HUES48 (cell line): ENCODE measurements around the gene ZDHHC18.

Source experiments
- H3K27ac ChIP-seq: one replicate; pipeline ENCODE4 v1.7.0; 2013; ENCODE audit warnings: low read depth, low read length, inconsistent platforms
- H3K27me3 ChIP-seq: 2 replicates; pipeline ENCODE4 v1.6.1; 2013; ENCODE audit warnings: mild to moderate bottlenecking, low read length; ENCODE audit not compliant: control insufficient read depth, insufficient read depth
- H3K36me3 ChIP-seq: 2 replicates; pipeline ENCODE4 v1.6.1; 2013; ENCODE audit warnings: low read length; ENCODE audit not compliant: control insufficient read depth, insufficient read depth
- H3K4me1 ChIP-seq: 2 replicates; pipeline ENCODE4 v1.6.1; 2013; ENCODE audit warnings: mild to moderate bottlenecking, low read length; ENCODE audit not compliant: control insufficient read depth, insufficient read depth
- H3K4me3 ChIP-seq: 2 replicates; pipeline ENCODE4 v1.5.1; 2013; ENCODE audit warnings: mild to moderate bottlenecking, low read depth, low read length
- H3K9ac ChIP-seq: 2 replicates; pipeline ENCODE4 v1.6.1; 2013; ENCODE audit warnings: mild to moderate bottlenecking, low read depth, low read length, moderate library complexity
- H3K9me3 ChIP-seq: 2 replicates; pipeline ENCODE4 v1.6.1; 2013; ENCODE audit warnings: low read length; ENCODE audit not compliant: control insufficient read depth, insufficient read depth

ZDHHC18 gene

DNA sequence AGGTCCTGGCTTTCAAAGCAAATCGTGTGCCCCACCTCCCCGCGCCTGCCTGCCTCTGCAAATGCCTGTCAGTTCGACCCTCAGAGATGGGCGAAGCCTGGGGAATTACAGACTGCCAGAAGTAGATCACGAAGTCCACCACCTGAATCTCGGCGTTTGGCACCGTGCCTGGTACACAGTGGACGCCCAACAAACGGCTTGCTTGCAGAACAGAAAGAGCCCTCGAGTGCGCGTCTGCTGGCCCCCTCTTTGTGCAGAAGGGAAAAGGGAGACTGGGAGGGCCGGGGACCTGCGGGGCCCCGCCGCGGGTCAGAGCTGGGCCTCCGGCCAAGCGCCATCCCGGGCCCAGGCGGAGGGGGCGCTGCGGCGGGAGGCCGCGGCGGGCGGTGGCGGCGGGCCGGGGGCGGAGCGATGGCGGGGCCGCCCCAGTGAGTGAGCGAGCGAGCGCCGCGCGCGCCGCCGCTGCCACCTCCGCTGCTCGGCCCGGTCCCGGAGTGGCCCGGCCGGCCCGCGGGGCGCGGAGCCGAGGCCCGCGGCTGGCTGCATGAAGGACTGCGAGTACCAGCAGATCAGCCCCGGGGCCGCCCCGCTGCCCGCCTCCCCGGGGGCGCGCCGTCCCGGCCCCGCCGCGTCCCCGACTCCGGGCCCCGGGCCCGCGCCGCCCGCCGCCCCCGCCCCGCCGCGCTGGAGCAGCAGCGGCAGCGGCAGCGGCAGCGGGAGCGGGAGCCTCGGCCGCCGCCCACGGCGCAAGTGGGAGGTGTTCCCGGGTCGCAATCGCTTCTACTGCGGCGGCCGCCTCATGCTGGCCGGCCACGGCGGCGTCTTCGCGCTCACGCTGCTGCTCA, at the start of gene ZDHHC18:
TSS of gene ZDHHC18 (plus strand) at position 428 of the 845 bp plus-strand sequence. CDS start at position 545, 117 bp downstream.
- Histone ChIP-seq H3K9me3 (no peaks in the 10 kb centered on the region), H3K9ac (peak within 1 kb of the TSS; percentile 66; the same call in 1 of the 2 replicates), H3K27me3 (no peaks in the 10 kb centered on the region), H3K4me1 (peaks cover 12% of the 10 kb centered on the region), H3K36me3 (peaks cover 1% of the 10 kb centered on the region; the same call in 1 of the 2 replicates), H3K4me3 (peak within 1 kb of the TSS; percentile 76), H3K27ac (peak within 1 kb of the TSS; percentile 28)

- H3K9ac ChIP-seq = no peak overlapping the region
- peaks cover 8% of the 10 kb centered on the region for H3K4me1 ChIP-seq
- H3K27me3 ChIP-seq = no peaks in the 10 kb centered on the region
- H3K36me3 ChIP-seq = peaks cover 93% of the 10 kb centered on the region
- H3K9me3 ChIP-seq = no peaks in the 10 kb centered on the region
- no peak overlapping the region for H3K4me3 ChIP-seq
- no peak overlapping the region for H3K27ac ChIP-seq
These were observed 47.3 kb upstream of the ZDHHC18 start for GRCh38 chr1:26779098-26779668.

DNA sequence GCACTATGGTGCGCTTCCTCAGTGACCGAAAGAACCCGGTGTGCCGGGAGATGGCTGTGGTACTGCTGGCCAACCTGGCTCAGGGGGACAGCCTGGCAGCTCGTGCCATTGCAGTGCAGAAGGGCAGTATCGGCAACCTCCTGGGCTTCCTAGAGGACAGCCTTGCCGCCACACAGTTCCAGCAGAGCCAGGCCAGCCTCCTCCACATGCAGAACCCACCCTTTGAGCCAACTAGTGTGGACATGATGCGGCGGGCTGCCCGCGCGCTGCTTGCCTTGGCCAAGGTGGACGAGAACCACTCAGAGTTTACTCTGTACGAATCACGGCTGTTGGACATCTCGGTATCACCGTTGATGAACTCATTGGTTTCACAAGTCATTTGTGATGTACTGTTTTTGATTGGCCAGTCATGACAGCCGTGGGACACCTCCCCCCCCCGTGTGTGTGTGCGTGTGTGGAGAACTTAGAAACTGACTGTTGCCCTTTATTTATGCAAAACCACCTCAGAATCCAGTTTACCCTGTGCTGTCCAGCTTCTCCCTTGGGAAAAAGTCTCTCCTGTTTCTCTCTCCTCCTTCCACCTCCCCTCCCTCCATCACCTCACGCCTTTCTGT, 46.0 kb upstream of the ZDHHC18 start:
- Histone ChIP-seq H3K27me3 (no peaks in the 10 kb centered on the region), H3K4me1 (peaks cover 9% of the 10 kb centered on the region), H3K27ac (no peak overlapping the region), H3K9me3 (no peaks in the 10 kb centered on the region), H3K9ac (no peak overlapping the region), H3K4me3 (no peak overlapping the region), H3K36me3 (peaks cover 80% of the 10 kb centered on the region)

- peaks cover 71% of the 10 kb centered on the region for H3K36me3 ChIP-seq
- no peaks in the 10 kb centered on the region for H3K9me3 ChIP-seq
- H3K9ac ChIP-seq = no peak overlapping the region
- H3K4me3 ChIP-seq = no peak overlapping the region
- H3K27ac ChIP-seq = no peak overlapping the region
- H3K4me1 ChIP-seq = peaks cover 17% of the 10 kb centered on the region
- H3K27me3 ChIP-seq = no peaks in the 10 kb centered on the region
These were observed 45.2 kb upstream of the ZDHHC18 start for GRCh38 chr1:26781206-26781825.

GRCh38 chr1:26782521-26783212, 43.8 kb upstream of the ZDHHC18 start:
- Histone ChIP-seq H3K4me1 (peaks cover 28% of the 10 kb centered on the region), H3K36me3 (peaks cover 58% of the 10 kb centered on the region), H3K27ac (no peak overlapping the region), H3K9ac (no peak overlapping the region), H3K27me3 (no peaks in the 10 kb centered on the region), H3K9me3 (no peaks in the 10 kb centered on the region), H3K4me3 (no peak overlapping the region)

DNA sequence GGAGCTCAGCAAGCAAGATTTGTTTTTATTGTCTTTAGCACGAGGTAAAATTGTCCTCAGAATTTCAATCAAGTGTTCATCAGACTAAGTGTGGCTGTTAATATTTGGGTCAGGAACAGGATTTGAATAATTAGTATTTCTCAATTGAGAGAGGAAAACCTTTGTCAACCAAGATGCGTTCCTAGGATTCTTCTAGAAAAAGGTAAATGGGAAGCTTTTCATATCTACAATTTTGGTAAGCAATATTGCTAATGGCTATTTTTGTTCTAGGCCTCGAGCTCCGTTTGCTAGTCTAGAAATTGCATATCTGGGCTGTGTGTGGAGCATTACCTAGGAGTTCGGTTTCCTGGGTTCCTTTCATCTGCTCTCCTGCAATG, 42.9 kb upstream of the ZDHHC18 start:
- Histone ChIP-seq H3K9me3 (no peaks in the 10 kb centered on the region), H3K27ac (peak overlapping the region; percentile 36), H3K9ac (no peak overlapping the region), H3K27me3 (no peaks in the 10 kb centered on the region), H3K4me3 (no peak overlapping the region), H3K36me3 (peaks cover 48% of the 10 kb centered on the region), H3K4me1 (peaks cover 29% of the 10 kb centered on the region)

DNA sequence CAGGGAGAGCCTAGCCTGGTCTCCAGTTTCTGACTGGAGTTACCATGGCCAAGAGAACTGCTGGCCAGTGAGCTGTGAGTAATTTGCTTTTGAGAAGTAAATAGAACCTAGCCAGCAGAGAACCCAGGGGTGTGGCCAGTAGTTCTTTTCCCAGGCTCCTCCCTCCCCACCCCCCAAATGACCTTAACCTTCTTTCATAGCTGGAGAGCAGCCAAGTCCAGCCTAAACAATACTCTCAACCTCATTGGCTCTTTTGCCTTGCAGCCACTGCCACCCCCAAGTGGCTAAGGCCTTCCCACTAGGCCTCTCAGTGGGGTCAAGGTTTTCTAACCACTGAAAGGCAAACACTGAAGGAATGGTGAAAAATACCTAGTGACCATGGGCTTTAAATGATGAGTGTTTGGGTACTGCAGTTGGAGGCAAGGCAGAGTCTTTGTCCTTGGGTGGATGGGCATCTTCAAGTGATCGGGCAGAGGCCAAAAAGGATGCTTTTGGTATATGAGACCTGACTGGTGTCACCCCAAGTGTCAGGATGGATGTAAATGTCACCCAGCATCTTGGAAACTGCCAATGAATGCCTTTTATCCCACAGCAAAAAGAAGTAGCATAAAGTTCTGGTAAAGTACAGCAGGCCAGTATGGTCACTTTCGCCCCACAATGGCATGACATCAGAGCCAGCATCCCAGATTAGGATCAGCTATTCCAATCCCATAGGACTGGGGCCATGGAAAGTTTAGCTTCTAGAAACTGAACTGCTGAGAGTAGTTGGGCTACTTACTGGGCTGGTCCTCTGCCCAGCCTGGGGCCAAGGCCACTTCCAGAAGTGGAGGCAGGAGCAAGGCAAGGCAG, 42.2 kb upstream of the ZDHHC18 start:
- Histone ChIP-seq H3K27ac (peak overlapping the region; percentile 36), H3K27me3 (no peaks in the 10 kb centered on the region), H3K36me3 (peaks cover 42% of the 10 kb centered on the region), H3K9ac (no peak overlapping the region), H3K4me3 (no peak overlapping the region), H3K4me1 (peaks cover 34% of the 10 kb centered on the region), H3K9me3 (no peaks in the 10 kb centered on the region)

- Histone ChIP-seq H3K27ac (no peak overlapping the region), H3K4me1 (peaks cover 34% of the 10 kb centered on the region), H3K9ac (no peak overlapping the region)
These were observed 41.6 kb upstream of the ZDHHC18 start for GRCh38 chr1:26784886-26785285.

DNA sequence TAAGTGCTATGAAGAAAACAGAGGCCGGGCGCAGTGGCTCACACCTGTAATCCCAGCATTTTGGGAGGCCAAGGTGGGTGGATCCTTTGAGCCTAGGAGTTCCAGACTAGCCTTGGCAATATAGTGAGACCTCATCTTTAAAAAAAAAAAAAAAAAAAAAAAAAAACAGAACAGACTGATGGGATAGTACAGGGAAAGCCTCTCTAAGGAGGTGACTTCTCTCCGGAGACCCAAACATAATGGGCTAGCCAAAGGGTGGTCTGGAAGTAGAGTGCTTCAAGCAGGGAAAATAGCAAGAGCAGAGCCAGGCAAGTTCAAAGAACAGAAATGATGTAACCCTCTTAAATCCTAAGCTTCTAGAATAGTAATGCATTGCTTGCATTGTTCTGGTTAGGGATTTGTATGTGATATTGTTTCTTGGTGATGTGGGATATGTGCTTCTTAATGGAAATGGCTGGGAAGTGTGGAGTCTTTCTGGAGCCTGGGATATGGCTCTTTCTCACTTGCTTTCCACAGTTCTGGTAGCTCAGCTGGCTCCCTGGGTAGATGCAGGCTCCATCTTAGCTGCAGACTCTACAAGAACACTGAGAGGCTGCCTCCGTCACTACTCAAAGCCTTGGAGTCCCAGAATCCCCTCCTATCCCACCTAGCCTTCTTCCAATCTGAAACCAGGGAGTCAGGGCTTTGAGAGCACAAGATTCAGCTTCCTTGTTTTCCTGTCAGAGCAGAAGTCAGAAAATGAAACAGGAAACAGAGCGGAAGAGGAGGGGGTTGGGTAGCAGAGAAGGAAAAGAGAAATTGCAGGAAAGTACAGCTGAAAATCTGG, 40.7 kb upstream of the ZDHHC18 start:
- Histone ChIP-seq H3K9ac (peak overlapping the region; percentile 21; the same call in 1 of the 2 replicates), H3K4me3 (no peak overlapping the region), H3K4me1 (peaks cover 34% of the 10 kb centered on the region), H3K27ac (peak overlapping the region; percentile 99), H3K36me3 (peaks cover 27% of the 10 kb centered on the region), H3K27me3 (no peaks in the 10 kb centered on the region), H3K9me3 (no peaks in the 10 kb centered on the region)

More at GRCh38 chr1:26784886-26785285, 41.6 kb upstream of the ZDHHC18 start:
- Histone ChIP-seq H3K27me3 (no peaks in the 10 kb centered on the region), H3K9me3 (no peaks in the 10 kb centered on the region), H3K4me3 (no peak overlapping the region), H3K36me3 (peaks cover 36% of the 10 kb centered on the region)
